ENCODE measurements around the gene GLB1L2. TPM values are rescaled to one million over a fixed set of nuclear protein-coding genes. Genes with fewer than 3 reads are reported as not detected.

GLB1L2 gene
- total RNA-seq, 1 experiment from 2014 or later: 27.1 TPM

DNA sequence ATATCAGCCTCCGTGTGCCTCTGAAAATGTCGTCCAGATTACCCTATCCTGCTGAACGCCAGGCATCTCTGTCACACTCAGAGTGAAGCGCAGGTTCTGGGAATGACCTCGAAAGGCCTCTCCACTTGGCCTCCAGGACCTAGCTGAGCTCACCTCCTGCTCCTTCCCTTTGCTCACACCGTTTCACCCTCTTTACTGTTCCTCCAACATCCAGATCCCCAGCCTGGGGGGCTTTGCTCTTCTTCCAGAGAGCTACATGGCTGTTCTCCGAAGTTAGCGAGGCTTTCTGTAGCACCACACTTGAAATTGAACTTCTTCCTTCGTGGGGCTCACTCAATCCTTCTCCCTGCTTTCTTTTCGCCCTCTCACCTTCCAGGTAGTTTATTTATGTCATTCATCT lies 27.9 kb downstream of the GLB1L2 start:
- no peak for TF ChIP-seq TCF7L2 (IDR thresholded peaks at IDR 0.05; ENCODE audit: borderline replicate concordance, extremely low read depth, insufficient read depth, insufficient read length)
- no peak for TF ChIP-seq FOSL1 (IDR thresholded peaks at IDR 0.05; ENCODE audit: low read depth)
- TF ChIP-seq, protein P1, sequence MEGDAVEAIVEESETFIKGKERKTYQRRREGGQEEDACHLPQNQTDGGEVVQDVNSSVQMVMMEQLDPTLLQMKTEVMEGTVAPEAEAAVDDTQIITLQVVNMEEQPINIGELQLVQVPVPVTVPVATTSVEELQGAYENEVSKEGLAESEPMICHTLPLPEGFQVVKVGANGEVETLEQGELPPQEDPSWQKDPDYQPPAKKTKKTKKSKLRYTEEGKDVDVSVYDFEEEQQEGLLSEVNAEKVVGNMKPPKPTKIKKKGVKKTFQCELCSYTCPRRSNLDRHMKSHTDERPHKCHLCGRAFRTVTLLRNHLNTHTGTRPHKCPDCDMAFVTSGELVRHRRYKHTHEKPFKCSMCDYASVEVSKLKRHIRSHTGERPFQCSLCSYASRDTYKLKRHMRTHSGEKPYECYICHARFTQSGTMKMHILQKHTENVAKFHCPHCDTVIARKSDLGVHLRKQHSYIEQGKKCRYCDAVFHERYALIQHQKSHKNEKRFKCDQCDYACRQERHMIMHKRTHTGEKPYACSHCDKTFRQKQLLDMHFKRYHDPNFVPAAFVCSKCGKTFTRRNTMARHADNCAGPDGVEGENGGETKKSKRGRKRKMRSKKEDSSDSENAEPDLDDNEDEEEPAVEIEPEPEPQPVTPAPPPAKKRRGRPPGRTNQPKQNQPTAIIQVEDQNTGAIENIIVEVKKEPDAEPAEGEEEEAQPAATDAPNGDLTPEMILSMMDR (IDR thresholded peaks at IDR 0.05 in 2 of 3, conservative IDR thresholded peaks at IDR 0.05 in 1 of 3; ENCODE audit: borderline replicate concordance in 1 of 3, insufficient read depth in 1 of 3, low read depth in 2 of 3, low read length in 2 of 3): no peak
- TF ChIP-seq POLR2A (IDR thresholded peaks at IDR 0.05; ENCODE audit: borderline replicate concordance, extremely low read depth, insufficient read depth, insufficient read length): no peak
- TF ChIP-seq SP1 (IDR thresholded peaks at IDR 0.05; ENCODE audit: low read depth): no peak
- no peak for TF ChIP-seq ELF1 (IDR thresholded peaks at IDR 0.05; ENCODE audit: borderline replicate concordance, low read depth)
- no peak for TF ChIP-seq SRF (IDR thresholded peaks at IDR 0.05; ENCODE audit: low read depth)
- TF ChIP-seq ZFX (IDR thresholded peaks at IDR 0.05): no peak
- Histone ChIP-seq H3K36me3 (ENCODE audit: control insufficient read depth in 1 of 2, insufficient read depth in 2 of 2, low read length in 2 of 2) (no peaks in the 10 kb centered on the region), H3K79me2 (ENCODE audit: insufficient read depth, low read length) (no peaks in the 10 kb centered on the region), H3K27me3 (ENCODE audit: insufficient read depth, low read length) (no peaks in the 10 kb centered on the region), H2AFZ (ENCODE audit: low read depth, low read length, poor library complexity, severe bottlenecking) (no peak overlapping the region), H3K27ac (ENCODE audit: low read depth, low read length) (no peak overlapping the region), H3K9me3 (ENCODE audit: control insufficient read depth in 1 of 2, insufficient read depth in 1 of 2, low read depth in 1 of 2, low read length in 2 of 2) (no peaks in the 10 kb centered on the region), H3K4me1 (ENCODE audit: control insufficient read depth in 1 of 2, insufficient read depth in 2 of 2, low read length in 2 of 2) (no peaks in the 10 kb centered on the region), H3K4me3 (replicated peaks in 1 of 2; ENCODE audit: low read depth in 1 of 2, low read length in 2 of 2) (no peak overlapping the region), H3K9me2 (ENCODE audit: insufficient read depth) (no peaks in the 10 kb centered on the region), H4K20me1 (ENCODE audit: insufficient read depth) (no peaks in the 10 kb centered on the region), H3K9ac (ENCODE audit: low read length) (no peak overlapping the region), H3K4me2 (ENCODE audit: low read length) (no peak overlapping the region)
- POLR2A ChIA-PET: no interaction called here
- CTCF ChIA-PET: no interaction called here
- intact Hi-C loops (cut with micrococcal nuclease): loop anchor here (1.0 to 5.0 kb wide), 5 partner anchors 220 to 508 kb away; no protein-coding TSS in a partner anchor
- DNase-seq (ENCODE audit: low read depth, low spot score) (no peak), ATAC-seq (no peak)
- BruUV-seq (replicated peaks): no TSS peak
- RAD21 ChIA-PET (ENCODE audit: low non-redundant PET in 1 of 2, low total read pairs in 2 of 2, uncharacterized antibody in 2 of 2, unreplicated experiment in 2 of 2): interaction anchor here in 1 of 2 experiments (0.6 kb wide), 1 partner anchor 150 kb away, joined by 3 read pairs; no protein-coding TSS in a partner anchor

All from HCT116 (cell line).